ENCODE data around the gene PRDX3.
A peak's percentile ranks its signal among the peaks of the same experiment; 100 is the strongest.

The PRDX3 gene

DNA sequence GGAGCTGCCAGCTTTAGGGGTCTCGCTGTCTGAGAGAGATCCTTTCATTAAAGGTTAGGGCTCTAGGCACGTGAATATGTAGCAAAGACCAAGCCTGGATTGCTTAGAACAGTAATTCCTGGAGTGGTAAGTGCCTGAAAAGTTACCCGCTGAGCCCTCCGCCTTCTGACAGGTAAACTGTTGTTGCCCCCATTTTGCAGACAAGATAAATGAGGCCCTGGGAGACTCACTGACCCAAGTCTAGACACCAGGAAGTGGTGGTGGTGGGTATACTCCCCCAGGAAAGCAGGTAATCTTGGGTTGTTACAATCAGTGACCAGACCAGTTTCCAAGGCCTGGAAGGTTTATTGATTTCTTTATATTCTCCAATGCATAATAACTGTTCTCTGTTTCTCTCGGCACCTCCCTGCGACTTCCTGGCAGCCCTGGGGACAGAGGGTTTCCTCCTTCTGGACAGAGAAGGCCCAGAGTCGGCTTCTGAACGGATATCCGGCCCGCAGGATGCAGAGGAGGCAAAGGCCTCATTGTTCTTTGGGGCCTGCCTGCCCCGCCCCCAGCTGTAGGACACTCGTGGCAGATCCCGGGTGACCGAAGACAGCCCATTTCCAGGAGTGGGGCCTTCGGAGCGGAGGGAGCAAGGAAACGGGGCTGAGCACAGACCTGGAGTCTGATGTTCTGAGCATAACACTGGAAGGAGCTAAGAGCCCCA, 27.4 kb upstream of the PRDX3 start:
- peak overlapping the region; percentile 73; the same call in 1 of the 2 replicates for H3K4me3 ChIP-seq (ENCODE audit: low read depth, low read length)
- H3K9ac ChIP-seq (ENCODE audit: low read depth, low read length) = no peak overlapping the region
- no peaks in the 10 kb centered on the region for H3K9me3 ChIP-seq (ENCODE audit: control insufficient read depth, insufficient read depth, low read length)
- no peaks in the 10 kb centered on the region for H3K36me3 ChIP-seq (ENCODE audit: control insufficient read depth, insufficient read depth, low read length)
- peaks cover 16% of the 10 kb centered on the region for H3K4me1 ChIP-seq (ENCODE audit: control insufficient read depth, insufficient read depth, low read length)
- H3K27ac ChIP-seq (ENCODE audit: low read depth, low read length) = peak overlapping the region; percentile 55
- peaks cover 18% of the 10 kb centered on the region for H3K27me3 ChIP-seq (ENCODE audit: control insufficient read depth, insufficient read depth, low read length)

DNA sequence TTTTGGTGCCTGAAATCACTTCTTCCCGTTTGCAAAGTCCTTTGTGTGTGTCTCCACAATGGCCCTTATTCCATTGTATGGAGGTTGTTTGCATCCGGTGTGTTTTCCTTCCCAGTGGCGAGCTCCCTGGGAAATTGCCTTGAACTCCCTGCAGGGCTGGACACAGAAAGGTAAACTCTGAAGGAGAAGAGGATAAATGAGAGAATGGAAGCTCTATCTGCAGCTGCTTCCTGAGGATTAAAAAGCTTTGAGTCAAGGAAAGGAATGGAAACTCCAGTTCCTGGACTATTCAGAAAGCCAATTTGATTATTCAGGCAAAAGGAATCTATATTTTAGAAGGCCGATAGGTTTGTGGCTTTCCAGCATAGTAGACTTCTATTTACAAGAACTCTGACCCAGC, 24.4 kb upstream of the PRDX3 start:
- H3K36me3 ChIP-seq (ENCODE audit: control insufficient read depth, insufficient read depth, low read length) = no peaks in the 10 kb centered on the region
- no peaks in the 10 kb centered on the region; the same call in 1 of the 2 replicates for H3K4me1 ChIP-seq (ENCODE audit: control insufficient read depth, insufficient read depth, low read length)
- H3K27me3 ChIP-seq (ENCODE audit: control insufficient read depth, insufficient read depth, low read length) = peaks cover 4% of the 10 kb centered on the region
- peak overlapping the region; percentile 15 for H3K27ac ChIP-seq (ENCODE audit: low read depth, low read length)
- no peak overlapping the region for H3K4me3 ChIP-seq (ENCODE audit: low read depth, low read length)
- no peak overlapping the region for H3K9ac ChIP-seq (ENCODE audit: low read depth, low read length)
- H3K9me3 ChIP-seq (ENCODE audit: control insufficient read depth, insufficient read depth, low read length) = no peaks in the 10 kb centered on the region

DNA sequence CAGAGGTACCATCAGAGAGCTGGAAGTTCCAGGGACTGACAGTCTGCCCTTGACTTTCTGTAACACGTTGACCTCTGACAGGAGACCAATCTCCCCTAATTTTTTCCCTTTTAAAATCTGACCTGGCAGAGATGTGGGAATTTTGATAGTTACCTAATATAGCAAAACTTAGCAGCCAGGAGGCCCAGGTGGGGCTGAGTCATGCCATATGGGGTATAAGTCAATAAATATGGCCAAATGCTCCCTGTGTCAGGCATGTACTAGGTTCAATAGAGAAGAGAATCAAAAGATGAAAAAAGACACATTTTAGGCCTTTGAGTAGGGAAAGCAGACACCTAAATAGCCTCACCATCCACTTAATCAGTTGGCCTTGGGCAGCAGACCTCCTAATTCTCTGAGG, 22.6 kb upstream of the PRDX3 start:
- H3K9ac ChIP-seq (ENCODE audit: low read depth, low read length) = no peak overlapping the region

DNA sequence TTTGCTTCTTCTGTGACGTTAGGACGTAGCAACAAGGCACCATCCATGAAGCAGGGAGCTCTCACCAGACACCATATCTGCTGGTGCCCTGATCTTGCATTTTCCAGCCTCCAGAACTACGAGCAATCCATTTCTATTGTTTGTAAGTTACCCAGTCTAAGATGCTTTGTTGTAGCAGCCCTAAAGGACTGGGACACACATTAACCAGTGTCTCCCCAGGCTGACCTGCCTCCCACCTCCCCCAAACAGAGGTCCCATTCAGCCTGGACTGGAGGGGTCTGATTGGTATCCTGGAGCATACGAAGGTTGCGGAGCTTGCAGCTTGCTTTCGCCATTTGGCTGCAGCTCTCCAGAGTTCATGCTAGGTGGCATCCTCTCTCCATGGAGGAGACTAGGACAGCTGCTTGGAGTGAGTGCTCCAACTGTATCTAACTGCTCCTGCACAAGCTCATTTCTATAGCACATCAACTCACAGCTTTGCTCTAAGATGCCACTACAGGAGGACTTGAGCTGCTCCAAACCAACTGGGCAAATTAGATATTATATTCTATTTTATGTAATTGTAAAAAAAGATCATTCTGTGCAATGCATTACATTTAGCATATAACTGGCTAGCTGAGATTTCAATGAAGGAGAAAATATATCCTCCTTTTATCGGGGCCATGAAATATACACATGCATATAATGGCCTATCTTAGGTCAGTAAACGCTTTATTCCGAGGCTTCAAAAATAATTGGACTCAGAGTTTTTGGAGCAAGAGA, 20.8 kb upstream of the PRDX3 start:
- H3K36me3 ChIP-seq (ENCODE audit: control insufficient read depth, insufficient read depth, low read length) = no peaks in the 10 kb centered on the region
- H3K4me3 ChIP-seq (ENCODE audit: low read depth, low read length) = no peak overlapping the region
- no peak overlapping the region for H3K9ac ChIP-seq (ENCODE audit: low read depth, low read length)
- H3K27me3 ChIP-seq (ENCODE audit: control insufficient read depth, insufficient read depth, low read length) = no peaks in the 10 kb centered on the region
- no peak overlapping the region for H3K27ac ChIP-seq (ENCODE audit: low read depth, low read length)
- no peaks in the 10 kb centered on the region for H3K4me1 ChIP-seq (ENCODE audit: control insufficient read depth, insufficient read depth, low read length)
- no peaks in the 10 kb centered on the region for H3K9me3 ChIP-seq (ENCODE audit: control insufficient read depth, insufficient read depth, low read length)

More for the DNA sequence above, 22.6 kb upstream of the PRDX3 start:
- no peaks in the 10 kb centered on the region for H3K36me3 ChIP-seq (ENCODE audit: control insufficient read depth, insufficient read depth, low read length)
- H3K27ac ChIP-seq (ENCODE audit: low read depth, low read length) = no peak overlapping the region
- H3K4me1 ChIP-seq (ENCODE audit: control insufficient read depth, insufficient read depth, low read length) = no peaks in the 10 kb centered on the region
- no peaks in the 10 kb centered on the region for H3K9me3 ChIP-seq (ENCODE audit: control insufficient read depth, insufficient read depth, low read length)
- H3K27me3 ChIP-seq (ENCODE audit: control insufficient read depth, insufficient read depth, low read length) = no peaks in the 10 kb centered on the region
- no peak overlapping the region for H3K4me3 ChIP-seq (ENCODE audit: low read depth, low read length)

DNA sequence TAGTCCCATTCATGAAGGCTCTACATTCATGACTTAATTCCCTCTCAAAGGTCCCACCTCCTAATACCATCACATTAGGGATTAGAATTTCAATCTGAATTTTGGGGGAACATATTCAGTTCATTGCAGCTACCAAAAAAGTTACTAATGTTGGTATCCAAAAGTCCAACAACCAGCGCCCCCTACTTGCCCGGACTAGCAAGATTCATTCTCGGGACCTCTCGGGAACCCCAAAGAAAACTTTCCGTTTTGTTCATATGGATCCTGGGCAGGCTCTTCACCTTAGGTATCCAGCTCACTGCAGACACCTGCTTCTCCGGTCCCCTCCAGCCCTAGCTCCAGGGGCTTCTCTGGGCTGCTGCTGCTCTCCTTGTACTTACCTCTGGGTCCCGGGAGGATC, 19.8 kb upstream of the PRDX3 start:
- no peak overlapping the region for H3K9ac ChIP-seq (ENCODE audit: low read depth, low read length)
- H3K4me1 ChIP-seq (ENCODE audit: control insufficient read depth, insufficient read depth, low read length) = no peaks in the 10 kb centered on the region
- no peaks in the 10 kb centered on the region for H3K27me3 ChIP-seq (ENCODE audit: control insufficient read depth, insufficient read depth, low read length)
- no peak overlapping the region for H3K4me3 ChIP-seq (ENCODE audit: low read depth, low read length)
- no peaks in the 10 kb centered on the region for H3K9me3 ChIP-seq (ENCODE audit: control insufficient read depth, insufficient read depth, low read length)
- no peak overlapping the region for H3K27ac ChIP-seq (ENCODE audit: low read depth, low read length)
- H3K36me3 ChIP-seq (ENCODE audit: control insufficient read depth, insufficient read depth, low read length) = no peaks in the 10 kb centered on the region

DNA sequence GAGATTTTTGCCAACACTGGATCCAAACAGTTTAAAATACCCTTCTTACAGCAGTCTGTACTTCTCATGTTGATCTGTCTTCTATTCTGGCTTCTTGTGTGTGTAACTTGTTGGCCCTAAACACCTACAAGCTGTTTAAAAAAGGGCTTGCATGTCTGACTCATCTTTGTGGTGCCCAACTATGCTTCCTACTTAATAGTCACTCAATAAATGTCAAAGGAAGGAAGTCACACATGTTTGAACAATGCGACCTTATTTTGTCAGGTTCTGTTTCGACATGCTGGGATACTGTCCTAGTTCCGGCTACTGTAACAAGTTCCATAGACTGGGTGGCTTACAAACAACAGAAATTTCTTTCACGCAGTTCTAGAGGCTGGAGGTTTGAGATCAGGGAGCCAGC, 19.3 kb upstream of the PRDX3 start:
- H3K27me3 ChIP-seq (ENCODE audit: control insufficient read depth, insufficient read depth, low read length) = no peaks in the 10 kb centered on the region
- no peak overlapping the region for H3K4me3 ChIP-seq (ENCODE audit: low read depth, low read length)
- H3K27ac ChIP-seq (ENCODE audit: low read depth, low read length) = no peak overlapping the region
- no peaks in the 10 kb centered on the region for H3K4me1 ChIP-seq (ENCODE audit: control insufficient read depth, insufficient read depth, low read length)
- H3K9me3 ChIP-seq (ENCODE audit: control insufficient read depth, insufficient read depth, low read length) = no peaks in the 10 kb centered on the region
- H3K36me3 ChIP-seq (ENCODE audit: control insufficient read depth, insufficient read depth, low read length) = no peaks in the 10 kb centered on the region
- H3K9ac ChIP-seq (ENCODE audit: low read depth, low read length) = no peak overlapping the region

DNA sequence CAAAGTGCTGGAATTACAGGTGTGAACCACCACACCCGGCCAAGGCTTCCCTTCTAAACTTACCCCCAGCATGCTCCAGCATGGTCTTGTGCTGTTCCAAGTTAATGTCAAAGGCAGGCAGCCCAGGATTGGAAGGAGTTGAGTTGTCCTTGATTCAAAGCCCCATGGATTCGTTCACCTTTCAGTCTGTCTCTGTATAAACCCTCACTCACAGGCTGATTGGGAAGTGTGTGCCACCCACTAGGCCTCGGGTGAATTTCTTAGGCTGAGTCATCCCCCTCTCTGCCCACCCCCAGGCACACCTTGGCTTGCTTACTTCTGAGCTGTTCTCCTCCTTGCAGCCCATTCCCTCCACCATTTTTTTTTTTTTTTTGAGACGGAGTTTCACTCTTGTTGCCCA, 13.3 kb upstream of the PRDX3 start:
- no peak overlapping the region for H3K9ac ChIP-seq (ENCODE audit: low read depth, low read length)
- no peaks in the 10 kb centered on the region for H3K36me3 ChIP-seq (ENCODE audit: control insufficient read depth, insufficient read depth, low read length)
- no peak overlapping the region for H3K4me3 ChIP-seq (ENCODE audit: low read depth, low read length)
- no peaks in the 10 kb centered on the region for H3K4me1 ChIP-seq (ENCODE audit: control insufficient read depth, insufficient read depth, low read length)
- H3K27me3 ChIP-seq (ENCODE audit: control insufficient read depth, insufficient read depth, low read length) = no peaks in the 10 kb centered on the region
- H3K27ac ChIP-seq (ENCODE audit: low read depth, low read length) = no peak overlapping the region
- H3K9me3 ChIP-seq (ENCODE audit: control insufficient read depth, insufficient read depth, low read length) = no peaks in the 10 kb centered on the region

DNA sequence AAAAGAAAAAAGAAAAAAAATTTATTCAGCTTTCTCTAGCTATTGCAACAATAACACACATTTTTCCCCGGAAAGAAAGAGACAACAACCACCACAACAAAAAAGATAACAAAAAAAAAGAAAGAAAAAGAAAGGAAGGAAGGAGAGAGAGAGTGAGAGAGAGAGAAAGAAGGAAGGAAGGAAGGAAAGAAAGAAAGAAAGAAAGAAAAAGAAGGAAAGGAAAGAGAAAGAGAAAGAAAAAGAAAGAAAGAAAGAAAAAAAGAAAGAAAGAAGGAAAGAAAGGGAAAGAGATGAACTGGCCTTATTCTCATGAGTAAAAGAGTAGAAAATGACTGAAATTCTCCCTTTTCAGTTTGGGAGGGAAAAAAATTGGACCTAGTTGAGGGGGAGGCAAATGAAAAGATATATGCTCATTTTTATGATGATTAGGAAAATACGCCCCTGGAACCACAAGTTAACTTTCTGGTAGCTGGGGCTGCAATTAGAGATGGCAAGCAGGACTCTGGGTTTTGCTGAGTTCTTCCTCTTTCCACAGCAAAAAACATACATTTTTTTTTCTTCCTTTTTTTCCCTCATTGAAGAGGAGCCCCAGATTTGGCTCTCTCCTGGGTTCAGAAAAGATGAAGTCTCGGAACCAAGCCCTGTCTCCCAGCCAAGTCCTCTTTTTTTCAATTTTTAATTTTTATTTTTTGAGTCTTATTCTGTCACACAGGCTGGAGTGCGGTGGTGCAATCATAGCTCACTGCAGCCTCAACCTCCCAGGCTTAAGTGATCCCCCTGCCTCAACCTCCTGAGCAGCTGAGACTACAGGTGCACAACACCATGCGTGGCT, 12.6 kb upstream of the PRDX3 start:
- no peaks in the 10 kb centered on the region for H3K36me3 ChIP-seq (ENCODE audit: control insufficient read depth, insufficient read depth, low read length)
- H3K4me3 ChIP-seq (ENCODE audit: low read depth, low read length) = no peak overlapping the region
- no peaks in the 10 kb centered on the region for H3K27me3 ChIP-seq (ENCODE audit: control insufficient read depth, insufficient read depth, low read length)
- H3K4me1 ChIP-seq (ENCODE audit: control insufficient read depth, insufficient read depth, low read length) = no peaks in the 10 kb centered on the region
- no peaks in the 10 kb centered on the region for H3K9me3 ChIP-seq (ENCODE audit: control insufficient read depth, insufficient read depth, low read length)
- H3K9ac ChIP-seq (ENCODE audit: low read depth, low read length) = no peak overlapping the region
- no peak overlapping the region for H3K27ac ChIP-seq (ENCODE audit: low read depth, low read length)

DNA sequence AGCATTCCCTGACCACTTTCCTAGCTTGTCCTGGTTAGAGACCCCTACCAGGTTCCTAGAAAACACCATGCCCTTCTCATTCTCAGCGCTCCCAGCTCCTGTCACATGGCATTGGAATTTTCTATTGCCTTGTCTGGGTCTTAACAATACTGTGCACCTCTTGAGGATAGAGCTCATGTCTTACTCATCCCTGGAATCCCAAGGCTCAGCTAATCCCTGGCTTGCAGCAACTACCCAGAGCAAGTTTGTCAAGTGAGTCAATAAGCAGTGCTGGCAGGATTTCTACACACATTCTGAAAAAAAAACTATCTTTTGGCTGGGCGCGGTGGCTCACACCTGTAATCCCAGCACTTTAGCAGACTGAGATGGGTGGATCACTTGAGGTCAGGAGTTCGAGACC, 11.7 kb upstream of the PRDX3 start:
- H3K9ac ChIP-seq (ENCODE audit: low read depth, low read length) = no peak overlapping the region
- no peaks in the 10 kb centered on the region for H3K27me3 ChIP-seq (ENCODE audit: control insufficient read depth, insufficient read depth, low read length)
- no peaks in the 10 kb centered on the region for H3K9me3 ChIP-seq (ENCODE audit: control insufficient read depth, insufficient read depth, low read length)
- H3K27ac ChIP-seq (ENCODE audit: low read depth, low read length) = peak overlapping the region; percentile 58
- no peak overlapping the region for H3K4me3 ChIP-seq (ENCODE audit: low read depth, low read length)
- H3K36me3 ChIP-seq (ENCODE audit: control insufficient read depth, insufficient read depth, low read length) = no peaks in the 10 kb centered on the region
- no peaks in the 10 kb centered on the region for H3K4me1 ChIP-seq (ENCODE audit: control insufficient read depth, insufficient read depth, low read length)

DNA sequence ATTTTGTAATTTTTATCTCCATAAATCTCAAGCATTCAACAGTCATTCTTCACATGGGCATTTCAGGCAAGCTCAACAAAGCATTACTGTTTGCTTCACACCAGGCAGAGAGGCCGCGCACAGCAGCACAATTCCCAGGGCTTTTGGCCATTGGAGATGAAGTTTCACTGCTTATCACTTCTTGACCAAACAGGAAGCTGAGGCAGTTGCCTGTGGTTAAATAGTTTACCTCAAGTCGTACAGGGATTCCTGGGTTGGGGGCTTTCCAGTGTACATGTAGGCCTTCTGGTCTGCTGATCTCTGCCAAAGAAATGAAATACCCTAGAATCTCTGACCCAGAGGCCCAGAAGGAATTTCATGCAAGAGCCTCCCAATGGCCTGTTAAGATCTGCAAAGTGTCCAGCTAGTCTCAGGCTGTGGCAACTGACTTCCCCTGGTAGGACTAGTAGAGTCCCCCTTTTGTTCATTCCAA, 11.2 kb upstream of the PRDX3 start:
- Histone ChIP-seq H3K9ac (ENCODE audit: low read depth, low read length) (no peak overlapping the region), H3K36me3 (ENCODE audit: control insufficient read depth, insufficient read depth, low read length) (no peaks in the 10 kb centered on the region), H3K4me1 (ENCODE audit: control insufficient read depth, insufficient read depth, low read length) (no peaks in the 10 kb centered on the region), H3K9me3 (ENCODE audit: control insufficient read depth, insufficient read depth, low read length) (no peaks in the 10 kb centered on the region), H3K27me3 (ENCODE audit: control insufficient read depth, insufficient read depth, low read length) (no peaks in the 10 kb centered on the region), H3K27ac (ENCODE audit: low read depth, low read length) (peak overlapping the region; percentile 58), H3K4me3 (ENCODE audit: low read depth, low read length) (no peak overlapping the region)
